Measurements from ENCODE around the gene MAP7D2.

- no peak for TF ChIP-seq CTCF (IDR thresholded peaks at IDR 0.05; ENCODE audit: low read depth, low read length)
- TF ChIP-seq EZH2phosphoT487 (IDR thresholded peaks at IDR 0.05; ENCODE audit: low read depth): no peak
Observed at GRCh38 chrX:20067709-20068561, 48.8 kb downstream of the MAP7D2 start.
